Ovary (tissue), 9 donors: ENCODE results near the gene OCA2. TPM values are rescaled to one million over a fixed set of nuclear protein-coding genes. Genes with fewer than 3 reads are reported as not detected.

Experiments
- DNase-seq, 5 donors: peaks; one replicate each; pipeline ENCODE4 v3.0.0-alpha.2; 2019 to 2020
- H3K27ac ChIP-seq, 2 donors: fragments of 200-600 bp; one replicate each; pipeline versions ENCODE4 v1.5.1 to v1.8.0; 2019 to 2022
- H3K27me3 ChIP-seq: fragments of 200-600 bp; one replicate; pipeline ENCODE4 v1.8.0; 2022
- H3K36me3 ChIP-seq: fragments of 200-600 bp; sonication (generic); one replicate; pipeline ENCODE4 v1.5.1; 2019
- H3K4me1 ChIP-seq: one replicate; pipeline ENCODE4 v1.8.1; 2013; ENCODE audit warnings: mild to moderate bottlenecking, moderate library complexity; ENCODE audit not compliant: insufficient read depth
- H3K4me3 ChIP-seq: fragments of 200-600 bp; sonication (generic); one replicate; pipeline ENCODE4 v1.5.1; 2017
- H3K9me3 ChIP-seq, 2 donors: fragments of 200-600 bp in 1 of 2; sonication (generic) in 1 of 2; one replicate each; pipeline versions ENCODE4 v1.5.1 to v1.8.1; 2013 to 2019; ENCODE audit warnings: mild to moderate bottlenecking in 1 of 2, moderate library complexity in 1 of 2
- CTCF ChIP-seq, 3 donors: fragments of 450-650 bp in 2 of 3; fragments of 200-600 bp in 1 of 3; IDR thresholded peaks; one replicate each; pipeline versions ENCODE4 v1.5.1 to v1.8.0; 2016 to 2022; ENCODE audit warnings: antibody characterized with exemption in 3 of 3, mild to moderate bottlenecking in 1 of 3
- EP300 ChIP-seq: sonication (generic); formaldehyde crosslinking; IDR thresholded peaks from one replicate; pipeline ENCODE4 v1.6.1; 2017; ENCODE audit warnings: antibody characterized with exemption
- POLR2A ChIP-seq: fragments of 450-650 bp; IDR thresholded peaks from one replicate; pipeline ENCODE4 v1.6.1; 2017; ENCODE audit warnings: antibody characterized with exemption, mild to moderate bottlenecking, moderate library complexity
- WGBS, 3 donors: extraction: QIAGEN DNeasy Blood & Tissue Kit in 1 of 3; methylation state at CpG; one replicate each; pipeline versions ENCODE4 v1.1.5 to v1.1.7; 2013 to 2017; 5-methylcytosine and 5-hydroxymethylcytosine counted together
- intact Hi-C, 4 donors: fragments of 100-400 bp; cut with DNase I; formaldehyde crosslinking; loops; one replicate each; pipeline versions ENCODE4 v1.11.0 to v1.15.1; 2022 to 2023
- polyA plus RNA-seq, 2 donors: library from polyadenylated mRNA; stranded (reverse); fragments of 200-250 nt in 1 of 2; fragments of 350-450 nt in 1 of 2; fragmentation: Illumina TruSeq in 1 of 2; extraction: RNeasy Lipid Tissue Mini Kit (QIAGEN cat#74804) in 1 of 2; gene quantifications; one replicate each; pipeline ENCODE4 v1.2.3, GENCODE V29; 2013 to 2014
- total RNA-seq, 7 donors: library from RNA; depleted of rRNA in 2 of 7; stranded (reverse); fragments of >200 nt in 2 of 7; fragmentation: NEBNext Ultra II Directional in 3 of 7; extraction: Animal tissue kit (Norgen Biotek cat#: 25700) in 3 of 7; gene quantifications; one replicate each; pipeline versions ENCODE4 v1.1.0 to v1.2.4, GENCODE V29; 2016 to 2023
- donor health status: DM: no; HTN: no; CAD: no; lungs with moderate emphysema.
- donor health status: DM: no; HTN: no; CAD: no.
- donor health status: Bipolar disorder and iron deficiency.
- donor health status: DM: yes; HTN: yes; CAD: no.
- donor health status: DM: no; HTN: no; CAD: no.
- donor health status: DM: yes; HTN: yes; CAD: no.

The OCA2 gene
- total and polyA plus RNA-seq, 9 donors, result 0.31 to 3.5 (median 0.68) TPM; not detected in 1

GRCh38 chr15:28004143-28005003, 94.7 kb downstream of the OCA2 start:
- Histone ChIP-seq H3K36me3 (no peaks in the 10 kb centered on the region), H3K4me1 (no peaks in the 10 kb centered on the region), H3K4me3 (no peak overlapping the region), H3K9me3 (no peaks in the 10 kb centered on the region), H3K27ac (no peak overlapping the region), H3K27me3 (no peaks in the 10 kb centered on the region)
- DNase-seq, result no peak
- intact Hi-C loops, result no loop called here
- no peak for TF ChIP-seq POLR2A
- no peak for TF ChIP-seq EP300
- no peak for TF ChIP-seq CTCF (IDR thresholded peaks at IDR 0.05)
- 78 to 84% (median 78%) methylated on average over 24 of the region's 24 CpGs for WGBS, 3 donors

- Histone ChIP-seq H3K27ac (no peak overlapping the region), H3K9me3 (no peaks in the 10 kb centered on the region), H3K4me1 (no peaks in the 10 kb centered on the region), H3K36me3 (no peaks in the 10 kb centered on the region), H3K27me3 (no peaks in the 10 kb centered on the region), H3K4me3 (no peak overlapping the region)
- DNase-seq, result peak in 1 of 5 donors; percentile 24
- intact Hi-C loops, result no loop called here
- WGBS, 3 donors, result 95 to 98% (median 96%) methylated on average over 63 of the region's 63 CpGs
- TF ChIP-seq EP300 (no peak), CTCF (IDR thresholded peaks at IDR 0.05) (no peak), POLR2A (no peak)
Observed at GRCh38 chr15:28003302-28004037, 95.6 kb downstream of the OCA2 start.

- H3K9me3 ChIP-seq, result no peaks in the 10 kb centered on the region
- no peaks in the 10 kb centered on the region for H3K4me1 ChIP-seq
- no peak overlapping the region for H3K27ac ChIP-seq
- no peak for TF ChIP-seq POLR2A
- no peak for TF ChIP-seq EP300
- TF ChIP-seq CTCF (IDR thresholded peaks at IDR 0.05), result no peak
- no peaks in the 10 kb centered on the region for H3K36me3 ChIP-seq
- DNase-seq, result no peak
- 77 to 84% (median 80%) methylated on average over 10 of the region's 10 CpGs for WGBS, 3 donors
- intact Hi-C loops, result no loop called here
- H3K27me3 ChIP-seq, result no peaks in the 10 kb centered on the region
- no peak overlapping the region for H3K4me3 ChIP-seq
Observed at GRCh38 chr15:28002867-28003266, 96.2 kb downstream of the OCA2 start.

- H3K27me3 ChIP-seq, result no peaks in the 10 kb centered on the region
- TF ChIP-seq EP300 (no peak), POLR2A (no peak), CTCF (IDR thresholded peaks at IDR 0.05) (no peak)
- WGBS, 3 donors, result 83 to 87% (median 87%) methylated on average over 12 of the region's 12 CpGs
- H3K27ac ChIP-seq, result no peak overlapping the region
- intact Hi-C loops, result no loop called here
- H3K4me3 ChIP-seq, result no peak overlapping the region
- no peaks in the 10 kb centered on the region for H3K4me1 ChIP-seq
- no peak for DNase-seq
- H3K36me3 ChIP-seq, result no peaks in the 10 kb centered on the region
- H3K9me3 ChIP-seq, result no peaks in the 10 kb centered on the region
Observed at GRCh38 chr15:28002136-28002861, 96.8 kb downstream of the OCA2 start.
